Kidney tubule cell (primary cell): ENCODE data around the gene RABEP1.
"Not testable (repeated sequence)": the region's sequence is repeated elsewhere in the genome, so short reads cannot be mapped to it uniquely, and the experiment has no call there.

Source experiments
- DNase-seq: peaks from one replicate; pipeline ENCODE4 v3.0.0-alpha.2; 2018; ENCODE audit warnings: low spot score

The RABEP1 gene

GRCh38 chr17:5424909-5425308, 142.8 kb downstream of the RABEP1 start:
- DNase-seq: no peak

- no peak for DNase-seq
Observed at GRCh38 chr17:5425826-5426225, 143.7 kb downstream of the RABEP1 start.

- DNase-seq: no peak
Observed at GRCh38 chr17:5429191-5429887, 147.3 kb downstream of the RABEP1 start.

GRCh38 chr17:5430413-5430999, 148.4 kb downstream of the RABEP1 start:
- DNase-seq: no peak

- DNase-seq: not testable (repeated sequence)
Observed at GRCh38 chr17:5431234-5431633, 149.2 kb downstream of the RABEP1 start.

- DNase-seq: no peak
Observed at GRCh38 chr17:5431949-5432556, 150.0 kb downstream of the RABEP1 start.

GRCh38 chr17:5434984-5435383, 152.9 kb downstream of the RABEP1 start:
- no peak for DNase-seq
